SK-MEL-5 (cell line): ENCODE data around the gene PLA2G6. TPM values are rescaled to one million over a fixed set of nuclear protein-coding genes. Genes with fewer than 3 reads are reported as not detected.

Experiments
- DNase-seq: peaks from one replicate; pipeline ENCODE4 v3.0.0-alpha.2; 2016; ENCODE audit warnings: low read depth, low spot score
- in situ Hi-C: cut with HindIII; loops from 2 replicates; pipeline ENCODE4 v1.10.0; 2016; ENCODE audit warnings: low sequenced_read_pairs, high pct_unique_total_duplicates, low pct_unique_long_range_greater_than_20kb
- total RNA-seq: library from RNA; depleted of rRNA; stranded (reverse); fragments of >200 nt; shearing (Covaris generic); gene quantifications from 2 replicates; pipeline ENCODE4 v1.2.3, GENCODE V29; 2014

PLA2G6 gene
- total RNA-seq, 1 experiment from 2014 or later, result 20.8 TPM

- no peak for DNase-seq
- in situ Hi-C loops, result no loop called here
Observed at GRCh38 chr22:38073150-38074130, 108.2 kb downstream of the PLA2G6 start.

DNA sequence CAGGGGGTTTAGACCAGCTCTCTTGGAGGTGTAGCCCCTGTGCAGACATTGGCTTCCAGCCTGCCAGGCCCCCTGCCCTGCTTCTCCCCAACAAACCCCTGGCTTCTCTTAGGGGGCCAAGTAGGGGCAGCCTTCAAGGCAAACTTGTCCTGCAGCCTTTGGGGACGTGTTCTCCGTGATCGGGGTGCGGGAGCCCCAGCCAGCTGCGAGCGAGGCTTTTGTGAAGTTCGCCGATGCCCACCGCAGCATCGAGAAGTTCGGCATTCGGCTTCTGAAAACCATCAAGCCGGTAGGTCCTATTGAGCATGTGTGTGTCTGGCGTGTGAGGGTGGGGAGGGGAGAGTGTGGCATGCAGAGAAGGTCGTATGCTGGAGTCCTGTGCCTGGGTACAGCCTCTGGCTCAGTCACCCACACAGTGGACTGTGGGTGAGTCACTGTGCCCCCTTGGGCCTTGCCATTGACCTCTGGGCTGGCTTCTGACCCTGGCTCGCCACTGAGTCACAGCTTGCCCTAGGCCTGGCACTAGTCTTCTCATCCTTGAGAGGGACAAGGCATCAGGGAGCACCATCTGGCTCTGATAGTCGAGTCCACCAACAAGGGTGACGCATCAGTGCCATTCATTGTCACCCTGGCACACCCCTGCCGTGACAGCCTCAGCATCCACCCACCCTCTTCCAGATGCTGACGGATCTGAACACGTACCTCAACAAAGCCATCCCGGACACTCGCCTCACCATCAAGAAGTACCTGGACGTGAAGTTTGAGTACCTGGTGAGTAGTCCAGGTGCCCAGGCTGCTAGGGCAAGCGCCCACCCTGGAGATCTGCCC is 109.1 kb downstream of the PLA2G6 start:
- in situ Hi-C loops, result no loop called here
- no peak for DNase-seq

- in situ Hi-C loops, result no loop called here
- DNase-seq, result no peak
Observed at GRCh38 chr22:38071421-38072321, 110.0 kb downstream of the PLA2G6 start.

GRCh38 chr22:38070250-38070921 is 111.2 kb downstream of the PLA2G6 start:
- DNase-seq, result no peak
- in situ Hi-C loops, result no loop called here

DNA sequence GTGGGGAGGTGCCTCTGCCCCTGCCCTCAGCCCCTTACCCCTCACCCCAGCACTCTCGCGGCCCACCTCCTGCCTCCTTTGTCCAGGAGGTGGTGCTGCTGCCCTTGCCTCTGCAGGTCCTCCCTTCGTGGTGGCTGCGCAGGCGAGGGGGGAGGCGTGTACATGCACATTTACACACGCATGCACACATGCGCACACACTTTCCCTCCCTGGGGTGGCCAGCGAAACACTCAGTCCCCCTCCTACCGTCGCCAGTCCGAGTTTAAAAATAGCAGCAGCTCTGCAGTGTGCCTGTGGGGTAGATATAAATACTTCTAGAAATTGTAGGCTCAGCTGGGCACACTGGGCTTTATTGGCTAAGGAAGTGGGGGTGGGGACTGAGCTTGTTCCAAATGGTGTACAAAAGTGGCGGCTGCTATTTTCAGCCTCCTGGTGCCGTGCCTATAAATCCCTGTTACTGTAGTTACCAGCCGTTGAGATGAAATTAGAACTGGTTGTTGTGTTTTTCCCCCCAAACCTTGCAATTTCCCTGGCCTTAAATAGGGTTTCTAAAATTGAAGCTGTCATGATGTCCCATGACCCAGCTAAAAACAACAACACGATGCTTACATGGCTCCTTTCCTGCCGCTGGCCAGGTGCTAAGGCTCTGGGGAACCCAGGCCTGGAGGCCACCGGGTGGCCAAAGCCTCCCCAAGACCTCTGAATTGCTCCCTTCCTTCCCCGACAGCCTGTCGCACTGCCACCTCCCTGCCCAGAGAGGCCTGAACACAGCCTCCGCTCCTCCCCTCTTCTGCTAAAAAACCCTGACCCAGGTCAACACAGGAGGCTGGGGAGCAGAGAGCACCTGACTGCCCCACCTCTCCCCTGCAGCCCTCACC is 112.0 kb downstream of the PLA2G6 start:
- in situ Hi-C loops, result no loop called here
- peak; percentile 81 for DNase-seq

DNA sequence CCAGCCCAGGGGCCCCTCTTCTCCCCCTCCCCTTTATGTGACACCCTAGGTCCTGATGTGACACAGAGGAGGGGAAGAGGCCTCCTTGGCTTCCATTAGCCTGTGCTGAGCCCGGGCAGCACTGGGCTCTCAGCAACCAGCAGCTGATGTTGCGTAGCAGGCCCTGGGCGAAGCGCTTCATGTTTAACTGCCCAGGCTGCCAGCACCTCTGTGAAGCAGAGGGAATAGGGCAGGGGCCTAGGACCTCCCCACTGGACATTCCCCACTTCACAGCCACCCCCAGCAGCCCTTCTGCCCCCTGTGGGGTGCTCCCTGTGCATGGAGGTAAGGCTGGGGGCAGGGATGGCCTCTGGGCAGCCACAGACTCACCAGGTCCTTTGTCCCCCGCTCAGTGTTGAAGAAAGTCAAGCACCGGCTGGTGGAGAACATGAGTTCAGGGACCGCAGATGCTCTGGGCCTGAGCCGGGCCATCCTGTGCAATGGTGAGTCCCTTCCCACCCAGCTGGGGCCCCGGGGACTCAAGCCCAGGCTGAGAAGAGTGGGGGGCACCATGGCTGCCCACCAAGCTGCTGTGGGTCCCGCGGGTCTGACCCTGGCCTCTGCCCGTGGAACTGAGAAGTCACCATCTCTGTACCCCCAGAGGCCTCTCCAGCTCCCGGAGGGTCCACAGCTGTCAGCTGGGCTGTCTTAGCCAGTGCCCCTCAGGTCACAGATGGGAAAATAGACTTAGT is 112.8 kb downstream of the PLA2G6 start:
- DNase-seq, result no peak
- in situ Hi-C loops, result no loop called here

DNA sequence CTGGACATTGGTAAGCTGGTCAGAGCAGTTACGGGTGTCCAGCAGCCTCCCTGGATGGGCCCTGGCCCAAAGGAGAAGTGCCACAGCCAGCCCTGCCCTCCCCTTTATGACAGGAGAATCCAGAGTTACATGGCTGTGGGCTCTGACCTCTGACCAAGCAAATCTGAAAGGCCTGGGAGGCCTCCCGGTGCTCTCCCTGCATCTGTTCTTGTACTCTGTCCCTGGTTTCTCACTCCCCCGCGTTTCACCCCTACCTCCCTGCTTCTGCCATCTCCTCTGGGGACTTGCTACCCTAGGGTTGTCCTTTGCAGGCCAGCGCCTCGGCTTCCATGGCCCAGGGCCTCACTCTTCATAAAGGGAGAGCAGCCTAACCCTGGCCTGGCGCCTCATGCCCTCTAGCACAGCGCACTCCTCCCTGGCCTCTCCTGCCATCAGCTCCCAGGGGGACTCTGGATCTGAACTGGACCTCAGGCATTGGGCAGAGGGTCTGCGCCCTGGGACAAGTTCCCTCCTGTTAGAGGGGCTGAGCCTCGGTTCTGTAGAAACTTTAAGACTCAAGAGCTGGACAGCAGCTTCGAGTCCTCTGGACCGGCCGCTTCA is 113.8 kb downstream of the PLA2G6 start:
- DNase-seq, result no peak
- in situ Hi-C loops, result no loop called here

GRCh38 chr22:38067028-38067415 is 114.6 kb downstream of the PLA2G6 start:
- in situ Hi-C loops, result no loop called here
- no peak for DNase-seq

DNA sequence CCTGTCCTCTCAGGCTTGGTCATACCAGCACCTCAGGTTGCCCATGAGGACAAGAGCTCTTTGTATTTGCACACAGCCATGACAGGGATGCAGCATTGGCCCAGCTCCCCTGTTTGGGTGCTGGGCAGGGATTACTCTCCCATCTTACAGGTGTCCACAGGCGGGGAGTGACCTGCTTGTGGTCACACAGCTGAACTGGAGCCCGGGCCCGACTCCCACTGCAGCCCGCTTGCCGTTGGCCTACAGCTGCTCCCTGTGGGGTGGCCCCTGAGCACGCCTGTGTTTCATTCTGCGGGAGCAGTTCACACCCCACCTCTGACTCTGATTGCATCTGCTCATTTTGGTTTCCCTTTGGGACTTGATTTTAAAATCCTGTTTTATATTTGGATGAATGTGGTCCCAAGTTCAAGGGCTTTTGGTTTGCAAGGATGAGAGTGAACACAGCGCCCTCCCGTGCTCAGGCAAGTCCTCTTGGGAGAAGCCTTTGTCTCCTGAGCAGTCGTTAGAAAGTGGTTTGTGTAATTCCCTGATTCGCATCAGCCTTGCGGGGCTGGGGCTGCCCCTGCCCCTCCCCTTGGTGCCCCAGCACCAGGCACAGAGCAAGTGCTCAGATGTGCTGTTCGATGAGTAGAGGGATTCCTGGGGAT is 115.1 kb downstream of the PLA2G6 start:
- peak; percentile 45 for DNase-seq
- in situ Hi-C loops, result no loop called here

- no peak for DNase-seq
- in situ Hi-C loops, result no loop called here
Observed at GRCh38 chr22:38065539-38065938, 116.1 kb downstream of the PLA2G6 start.

DNA sequence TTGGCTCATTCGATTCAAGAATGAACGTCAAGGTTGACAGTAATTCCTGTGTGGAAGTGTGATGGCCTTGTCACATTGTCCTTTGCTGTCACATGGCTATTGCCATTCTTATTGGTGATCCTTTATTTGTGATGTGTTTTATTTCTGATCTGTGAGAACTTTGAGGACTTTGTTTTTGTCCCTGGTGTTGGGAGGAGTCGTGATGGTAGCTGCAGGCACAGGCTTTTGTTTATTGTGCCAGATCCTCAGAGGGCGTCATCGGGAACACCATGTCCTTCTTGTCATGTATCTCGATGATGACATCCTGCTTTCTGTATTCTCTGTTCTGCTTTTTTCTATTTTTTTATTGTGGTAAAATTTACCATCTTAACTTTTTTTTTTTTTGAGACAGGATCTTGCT is 118.8 kb downstream of the PLA2G6 start:
- DNase-seq, result no peak
- in situ Hi-C loops, result no loop called here
